ENCODE results near the gene ARL3.

DNA sequence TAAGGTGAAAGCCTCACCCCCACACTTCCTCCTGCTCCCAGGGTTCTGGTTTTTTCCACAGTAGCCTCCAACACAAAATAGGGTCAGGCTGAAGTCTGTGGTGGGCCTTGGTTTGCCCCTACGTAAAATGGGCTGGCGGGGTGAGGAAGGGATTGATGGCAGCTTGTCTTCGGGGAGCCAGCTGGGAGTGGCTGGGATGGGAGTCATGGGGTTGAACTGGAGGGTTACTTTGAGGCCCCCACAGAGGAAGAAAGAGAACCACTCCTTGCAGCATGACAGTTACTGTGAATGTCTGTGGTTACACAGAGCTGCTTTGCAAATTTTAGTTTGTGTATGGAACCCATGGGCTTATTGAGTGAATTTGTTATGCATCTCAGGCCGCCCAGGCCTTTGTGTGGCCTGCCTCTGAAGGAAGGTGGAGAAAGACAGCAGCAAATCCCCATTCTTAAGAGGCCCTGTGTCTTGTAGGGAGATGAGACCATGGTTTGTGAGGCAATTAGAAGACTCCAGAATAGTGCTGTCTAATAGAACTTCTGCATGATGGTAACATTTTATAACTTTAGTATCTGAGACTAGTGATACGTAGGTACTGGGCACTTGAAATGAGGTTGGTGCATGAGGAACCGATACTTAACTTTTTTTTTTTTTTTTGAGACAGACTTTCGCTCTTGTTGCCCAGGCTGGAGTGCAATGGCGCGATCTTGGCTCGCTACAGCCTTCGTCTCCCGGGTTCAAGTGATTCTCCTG lies 61.9 kb downstream of the ARL3 start:
- TF ChIP-seq, protein P1, sequence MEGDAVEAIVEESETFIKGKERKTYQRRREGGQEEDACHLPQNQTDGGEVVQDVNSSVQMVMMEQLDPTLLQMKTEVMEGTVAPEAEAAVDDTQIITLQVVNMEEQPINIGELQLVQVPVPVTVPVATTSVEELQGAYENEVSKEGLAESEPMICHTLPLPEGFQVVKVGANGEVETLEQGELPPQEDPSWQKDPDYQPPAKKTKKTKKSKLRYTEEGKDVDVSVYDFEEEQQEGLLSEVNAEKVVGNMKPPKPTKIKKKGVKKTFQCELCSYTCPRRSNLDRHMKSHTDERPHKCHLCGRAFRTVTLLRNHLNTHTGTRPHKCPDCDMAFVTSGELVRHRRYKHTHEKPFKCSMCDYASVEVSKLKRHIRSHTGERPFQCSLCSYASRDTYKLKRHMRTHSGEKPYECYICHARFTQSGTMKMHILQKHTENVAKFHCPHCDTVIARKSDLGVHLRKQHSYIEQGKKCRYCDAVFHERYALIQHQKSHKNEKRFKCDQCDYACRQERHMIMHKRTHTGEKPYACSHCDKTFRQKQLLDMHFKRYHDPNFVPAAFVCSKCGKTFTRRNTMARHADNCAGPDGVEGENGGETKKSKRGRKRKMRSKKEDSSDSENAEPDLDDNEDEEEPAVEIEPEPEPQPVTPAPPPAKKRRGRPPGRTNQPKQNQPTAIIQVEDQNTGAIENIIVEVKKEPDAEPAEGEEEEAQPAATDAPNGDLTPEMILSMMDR (IDR thresholded peaks at IDR 0.05) = no peak
- TF ChIP-seq POLR2A (IDR thresholded peaks at IDR 0.05) = no peak

All from Peyer's patch (tissue), 4 donors.